Measurements from ENCODE around the gene TOP3B.

DNA sequence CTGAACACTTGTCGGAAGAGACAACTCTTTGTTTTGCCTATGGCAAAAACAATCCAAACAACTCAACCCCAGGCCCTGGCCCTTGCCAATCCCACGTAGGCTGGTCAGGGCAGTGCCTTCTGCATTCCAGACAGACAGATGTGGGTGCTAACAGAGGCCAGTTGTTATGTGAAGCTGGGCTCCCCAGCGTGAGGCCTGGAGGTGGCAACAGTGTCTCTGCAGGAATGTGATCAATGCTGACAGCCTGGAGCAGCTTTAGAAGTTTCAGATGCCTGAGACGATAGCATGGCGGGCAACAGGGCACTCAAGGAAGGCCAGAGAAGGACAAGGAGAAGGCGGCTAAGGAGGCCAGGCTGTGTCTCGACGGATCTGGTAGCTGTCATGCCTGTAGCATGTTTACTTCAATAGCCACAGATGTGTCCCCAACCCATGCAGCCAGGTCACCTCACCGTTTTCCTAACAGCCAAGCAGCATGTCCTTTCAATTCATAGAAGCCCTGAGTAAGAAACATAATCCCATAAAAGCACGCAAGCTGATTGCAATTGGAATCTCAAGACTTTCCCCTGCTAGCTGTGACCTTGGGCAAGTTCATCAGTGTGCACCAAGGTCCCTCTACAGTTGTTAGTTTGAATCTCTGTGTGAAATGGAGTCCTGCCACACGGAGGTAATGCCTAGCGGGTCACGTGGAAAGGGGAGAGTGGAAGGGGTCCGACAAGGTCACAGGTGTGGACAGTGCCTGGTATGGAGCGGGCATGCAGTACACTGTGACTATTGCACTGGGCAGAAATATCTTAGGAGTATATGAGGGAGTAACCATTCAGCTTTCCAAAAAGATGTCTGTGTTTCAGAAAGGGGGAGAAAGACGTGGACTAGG lies 15.7 kb downstream of the TOP3B start:
- TF ChIP-seq CTCF (IDR thresholded peaks at IDR 0.05) = no peak
- no peak for TF ChIP-seq POLR2A (IDR thresholded peaks at IDR 0.05)
- TF ChIP-seq EP300 (IDR thresholded peaks at IDR 0.05) = no peak

All from tibial nerve (tissue), 4 donors.